Skeletal muscle tissue (tissue), 4 donors: ENCODE results near the gene SEPTIN8. TPM values are rescaled to one million over a fixed set of nuclear protein-coding genes. Genes with fewer than 3 reads are reported as not detected.

Experiments
- H3K27ac ChIP-seq: one replicate; pipeline ENCODE4 v1.7.0; 2013; ENCODE audit warnings: mild to moderate bottlenecking, low read depth, low read length, inconsistent platforms
- H3K27me3 ChIP-seq, 3 donors: one replicate each; pipeline ENCODE4 v1.7.0; 2013; ENCODE audit warnings: low read length in 3 of 3; ENCODE audit not compliant: control insufficient read depth in 3 of 3, insufficient read depth in 3 of 3
- H3K36me3 ChIP-seq, 3 donors: one replicate each; pipeline ENCODE4 v1.7.0; 2013; ENCODE audit warnings: low read length in 3 of 3; ENCODE audit not compliant: control insufficient read depth in 3 of 3, insufficient read depth in 3 of 3
- H3K4me1 ChIP-seq, 3 donors: one replicate each; pipeline ENCODE4 v1.7.0; 2013; ENCODE audit warnings: low read length in 3 of 3, mild to moderate bottlenecking in 3 of 3; ENCODE audit not compliant: control insufficient read depth in 3 of 3, insufficient read depth in 3 of 3
- H3K4me3 ChIP-seq, 3 donors: one replicate each; pipeline ENCODE4 v1.7.0; 2013; ENCODE audit warnings: low read length in 3 of 3
- H3K9ac ChIP-seq, 3 donors: one replicate each; pipeline ENCODE4 v1.7.0; 2013; ENCODE audit warnings: low read length in 3 of 3, mild to moderate bottlenecking in 3 of 3, moderate library complexity in 2 of 3, low read depth in 1 of 3
- H3K9me3 ChIP-seq, 3 donors: one replicate each; pipeline ENCODE4 v1.7.0; 2013; ENCODE audit warnings: low read length in 3 of 3; ENCODE audit not compliant: control insufficient read depth in 3 of 3
- total RNA-seq: library from RNA; depleted of rRNA; stranded (reverse); fragments of >200 nt; gene quantifications from one replicate; pipeline ENCODE4 v1.2.3, GENCODE V29; 2014
- donor health status: Osteomylitis.

Gene SEPTIN8
- total RNA-seq, 1 donor from 2014 or later, result 28.7 TPM

- H3K4me3 ChIP-seq, result no peak overlapping the region
- H3K27ac ChIP-seq, result no peak overlapping the region
- no peaks in the 10 kb centered on the region for H3K9me3 ChIP-seq
- no peaks in the 10 kb centered on the region for H3K4me1 ChIP-seq
- H3K27me3 ChIP-seq, result peaks cover 1 to 4% (median 4%) of the 10 kb centered on the region in 3 donors
- no peaks in the 10 kb centered on the region for H3K36me3 ChIP-seq
- no peak overlapping the region for H3K9ac ChIP-seq
Observed at GRCh38 chr5:132802044-132802684, 25.1 kb upstream of the SEPTIN8 start.

GRCh38 chr5:132800545-132800944, 23.5 kb upstream of the SEPTIN8 start:
- Histone ChIP-seq H3K36me3 (no peaks in the 10 kb centered on the region), H3K4me1 (no peaks in the 10 kb centered on the region), H3K9me3 (no peaks in the 10 kb centered on the region), H3K9ac (no peak overlapping the region), H3K27ac (no peak overlapping the region), H3K27me3 (peaks cover 0 to 4% (median 4%) of the 10 kb centered on the region in 3 donors), H3K4me3 (no peak overlapping the region)

GRCh38 chr5:132799392-132799791, 22.4 kb upstream of the SEPTIN8 start:
- peaks cover 0 to 4% (median 4%) of the 10 kb centered on the region in 3 donors for H3K27me3 ChIP-seq
- no peaks in the 10 kb centered on the region for H3K4me1 ChIP-seq
- H3K36me3 ChIP-seq, result no peaks in the 10 kb centered on the region
- no peak overlapping the region for H3K4me3 ChIP-seq
- no peak overlapping the region for H3K9ac ChIP-seq
- H3K27ac ChIP-seq, result no peak overlapping the region
- H3K9me3 ChIP-seq, result no peaks in the 10 kb centered on the region

GRCh38 chr5:132797651-132798050, 20.6 kb upstream of the SEPTIN8 start:
- peaks cover 0 to 4% (median 4%) of the 10 kb centered on the region in 3 donors for H3K27me3 ChIP-seq
- no peak overlapping the region for H3K4me3 ChIP-seq
- no peak overlapping the region for H3K27ac ChIP-seq
- H3K36me3 ChIP-seq, result no peaks in the 10 kb centered on the region
- H3K9ac ChIP-seq, result no peak overlapping the region
- H3K4me1 ChIP-seq, result no peaks in the 10 kb centered on the region
- H3K9me3 ChIP-seq, result no peaks in the 10 kb centered on the region

- no peaks in the 10 kb centered on the region for H3K4me1 ChIP-seq
- no peak overlapping the region for H3K9ac ChIP-seq
- no peak overlapping the region for H3K27ac ChIP-seq
- H3K4me3 ChIP-seq, result no peak overlapping the region
- H3K36me3 ChIP-seq, result no peaks in the 10 kb centered on the region
- no peaks in the 10 kb centered on the region for H3K9me3 ChIP-seq
- H3K27me3 ChIP-seq, result peaks cover 0 to 2% (median 0%) of the 10 kb centered on the region in 3 donors
Observed at GRCh38 chr5:132791026-132791425, 14.0 kb upstream of the SEPTIN8 start.

GRCh38 chr5:132790201-132790865, 13.3 kb upstream of the SEPTIN8 start:
- no peaks in the 10 kb centered on the region for H3K36me3 ChIP-seq
- no peaks in the 10 kb centered on the region for H3K9me3 ChIP-seq
- H3K27ac ChIP-seq, result no peak overlapping the region
- H3K4me3 ChIP-seq, result no peak overlapping the region
- no peak overlapping the region for H3K9ac ChIP-seq
- H3K27me3 ChIP-seq, result peaks cover 0 to 3% (median 0%) of the 10 kb centered on the region in 3 donors
- H3K4me1 ChIP-seq, result no peaks in the 10 kb centered on the region

GRCh38 chr5:132788990-132789886, 12.2 kb upstream of the SEPTIN8 start:
- Histone ChIP-seq H3K36me3 (no peaks in the 10 kb centered on the region), H3K9ac (no peak overlapping the region), H3K27ac (no peak overlapping the region), H3K4me1 (no peaks in the 10 kb centered on the region), H3K27me3 (peaks cover 0 to 7% (median 0%) of the 10 kb centered on the region in 3 donors), H3K9me3 (no peaks in the 10 kb centered on the region), H3K4me3 (no peak overlapping the region)

GRCh38 chr5:132788508-132788907, 11.5 kb upstream of the SEPTIN8 start:
- no peaks in the 10 kb centered on the region for H3K36me3 ChIP-seq
- no peaks in the 10 kb centered on the region for H3K9me3 ChIP-seq
- H3K4me3 ChIP-seq, result no peak overlapping the region
- no peak overlapping the region for H3K9ac ChIP-seq
- no peaks in the 10 kb centered on the region for H3K4me1 ChIP-seq
- H3K27me3 ChIP-seq, result peaks cover 0 to 7% (median 0%) of the 10 kb centered on the region in 3 donors
- H3K27ac ChIP-seq, result no peak overlapping the region

GRCh38 chr5:132787076-132787475, 10.0 kb upstream of the SEPTIN8 start:
- no peaks in the 10 kb centered on the region for H3K4me1 ChIP-seq
- peaks cover 0 to 10% (median 0%) of the 10 kb centered on the region in 3 donors for H3K27me3 ChIP-seq
- H3K9me3 ChIP-seq, result no peaks in the 10 kb centered on the region
- H3K4me3 ChIP-seq, result no peak overlapping the region
- no peak overlapping the region for H3K27ac ChIP-seq
- no peak overlapping the region for H3K9ac ChIP-seq
- H3K36me3 ChIP-seq, result no peaks in the 10 kb centered on the region
